Trophoblast cell (in vitro differentiated cells and primary cell): ENCODE results near the gene ECEL1.

Source experiments
- DNase-seq, 2 donors: peaks; one replicate each; pipeline ENCODE4 v3.0.0-alpha.2; 2016
- H2AFZ ChIP-seq: 2 replicates; pipeline ENCODE4 v1.6.1; 2013; ENCODE audit warnings: low read length, moderate library complexity, mild to moderate bottlenecking; ENCODE audit not compliant: insufficient read depth, poor library complexity
- H2AK5ac ChIP-seq: 2 replicates; pipeline ENCODE4 v1.6.1; 2013; ENCODE audit warnings: mild to moderate bottlenecking, low read length
- H2BK120ac ChIP-seq: 2 replicates; pipeline ENCODE4 v1.6.1; 2013; ENCODE audit warnings: low read length, mild to moderate bottlenecking, moderate library complexity; ENCODE audit not compliant: insufficient read depth, poor library complexity
- H2BK12ac ChIP-seq: 2 replicates; pipeline ENCODE4 v1.6.1; 2013; ENCODE audit warnings: mild to moderate bottlenecking, low read length, moderate library complexity
- H2BK5ac ChIP-seq: 2 replicates; pipeline ENCODE4 v1.6.1; 2013; ENCODE audit warnings: low read length, low read depth, moderate library complexity, mild to moderate bottlenecking; ENCODE audit not compliant: poor library complexity
- H3K14ac ChIP-seq: 2 replicates; pipeline ENCODE4 v1.6.1; 2013; ENCODE audit warnings: mild to moderate bottlenecking, low read length
- H3K18ac ChIP-seq: 2 replicates; pipeline ENCODE4 v1.6.1; 2013; ENCODE audit warnings: mild to moderate bottlenecking, low read length
- H3K23ac ChIP-seq: 2 replicates; pipeline ENCODE4 v1.6.1; 2013; ENCODE audit warnings: low read length
- H3K27ac ChIP-seq: 2 replicates; pipeline ENCODE4 v1.5.1; 2013; ENCODE audit warnings: low read depth, mild to moderate bottlenecking, inconsistent platforms, low read length, moderate library complexity
- H3K27me3 ChIP-seq: 2 replicates; pipeline ENCODE4 v1.6.1; 2013; ENCODE audit warnings: inconsistent platforms, mild to moderate bottlenecking, low read length, moderate library complexity; ENCODE audit not compliant: insufficient read depth
- H3K36me3 ChIP-seq, 2 experiments: 1 replicate in 1 of 2; 2 replicates in 1 of 2; pipeline ENCODE4 v1.6.1; 2013; ENCODE audit warnings: low read length in 2 of 2, mild to moderate bottlenecking in 2 of 2, moderate library complexity in 1 of 2; ENCODE audit not compliant: insufficient read depth in 2 of 2, control insufficient read depth in 1 of 2
- H3K4ac ChIP-seq: 2 replicates; pipeline ENCODE4 v1.6.1; 2013; ENCODE audit warnings: low read depth, mild to moderate bottlenecking, low read length, moderate library complexity
- H3K4me1 ChIP-seq, 2 experiments: 1 replicate in 1 of 2; 2 replicates in 1 of 2; pipeline ENCODE4 v1.6.1; 2013; ENCODE audit warnings: low read length in 2 of 2, mild to moderate bottlenecking in 2 of 2, moderate library complexity in 1 of 2; ENCODE audit not compliant: insufficient read depth in 2 of 2, control insufficient read depth in 1 of 2
- H3K4me2 ChIP-seq: 2 replicates; pipeline ENCODE4 v1.6.1; 2013; ENCODE audit warnings: inconsistent platforms, mild to moderate bottlenecking, low read length, moderate library complexity
- H3K4me3 ChIP-seq: 2 replicates; pipeline ENCODE4 v1.5.1; 2013; ENCODE audit warnings: mild to moderate bottlenecking, low read depth, low read length, inconsistent platforms
- H3K79me1 ChIP-seq: one replicate; pipeline ENCODE4 v1.6.1; 2013; ENCODE audit warnings: low read length
- H3K79me2 ChIP-seq: 2 replicates; pipeline ENCODE4 v1.6.1; 2013; ENCODE audit warnings: low read length, mild to moderate bottlenecking; ENCODE audit not compliant: control insufficient read depth, insufficient read depth, poor library complexity
- H3K9ac ChIP-seq: 2 replicates; pipeline ENCODE4 v1.6.1; 2013; ENCODE audit warnings: mild to moderate bottlenecking, low read length
- H3K9me3 ChIP-seq: 2 replicates; pipeline ENCODE4 v1.6.1; 2013; ENCODE audit warnings: low read depth, mild to moderate bottlenecking, control low read depth, inconsistent platforms, low read length; ENCODE audit not compliant: insufficient read depth
- H4K12ac ChIP-seq: 2 replicates; pipeline ENCODE4 v1.6.1; 2013; ENCODE audit warnings: low read depth, mild to moderate bottlenecking, low read length, moderate library complexity
- H4K8ac ChIP-seq: 2 replicates; pipeline ENCODE4 v1.6.1; 2013; ENCODE audit warnings: low read depth, mild to moderate bottlenecking, low read length, moderate library complexity
- H4K91ac ChIP-seq: one replicate; pipeline ENCODE4 v1.6.1; 2013; ENCODE audit warnings: low read depth, mild to moderate bottlenecking, low read length, moderate library complexity
- WGBS: extraction: QIAGEN DNeasy Blood & Tissue Kit; methylation state at CpG from one replicate; pipeline ENCODE4 v1.1.7; 2013; ENCODE audit warnings: missing lambda C conversion rate; ENCODE audit not compliant: insufficient read length, insufficient coverage; ENCODE audit errors: extremely low coverage; 5-methylcytosine and 5-hydroxymethylcytosine counted together

Gene ECEL1

GRCh38 chr2:232436381-232437194 lies 51.0 kb downstream of the ECEL1 start:
- no peak overlapping the region for H2BK5ac ChIP-seq
- no peaks in the 10 kb centered on the region for H3K79me2 ChIP-seq
- no peak overlapping the region for H4K91ac ChIP-seq
- H4K8ac ChIP-seq: no peak overlapping the region
- no peak overlapping the region for H4K12ac ChIP-seq
- no peak overlapping the region for H3K4me2 ChIP-seq
- no peak overlapping the region for H3K18ac ChIP-seq
- no peak overlapping the region for H2BK12ac ChIP-seq
- no peaks in the 10 kb centered on the region for H3K79me1 ChIP-seq
- no peak overlapping the region for H3K4ac ChIP-seq
- no peak overlapping the region for H3K9ac ChIP-seq
- H3K4me1 ChIP-seq: peaks cover 2 to 7% of the 10 kb centered on the region in 2 experiments
- H3K23ac ChIP-seq: no peak overlapping the region
- no peak overlapping the region for H2BK120ac ChIP-seq
- H2AK5ac ChIP-seq: no peak overlapping the region
- H3K9me3 ChIP-seq: peaks cover 7% of the 10 kb centered on the region
- no peak overlapping the region for H3K14ac ChIP-seq
- H2AFZ ChIP-seq: no peak overlapping the region
- no peak overlapping the region for H3K27ac ChIP-seq
- DNase-seq: no peak
- no CpG with 5 or more reads among the region's 15 CpGs for WGBS
- H3K36me3 ChIP-seq: no peaks in the 10 kb centered on the region
- H3K27me3 ChIP-seq: no peaks in the 10 kb centered on the region
- no peak overlapping the region for H3K4me3 ChIP-seq

- Histone ChIP-seq H2BK120ac (no peak overlapping the region), H3K4me2 (no peak overlapping the region), H3K14ac (no peak overlapping the region), H3K18ac (no peak overlapping the region), H3K23ac (no peak overlapping the region), H2AFZ (no peak overlapping the region), H3K4me3 (no peak overlapping the region), H3K79me1 (no peaks in the 10 kb centered on the region), H3K9ac (no peak overlapping the region), H4K8ac (no peak overlapping the region), H2AK5ac (no peak overlapping the region), H3K36me3 (no peaks in the 10 kb centered on the region), H3K79me2 (no peaks in the 10 kb centered on the region), H3K27ac (no peak overlapping the region), H4K12ac (no peak overlapping the region), H3K9me3 (peaks cover 5% of the 10 kb centered on the region), H2BK12ac (no peak overlapping the region), H4K91ac (no peak overlapping the region), H3K4ac (no peak overlapping the region), H2BK5ac (no peak overlapping the region), H3K4me1 (peaks cover 2 to 7% of the 10 kb centered on the region in 2 experiments), H3K27me3 (no peaks in the 10 kb centered on the region)
- no peak for DNase-seq
- no CpG with 5 or more reads among the region's 7 CpGs for WGBS
Measured at GRCh38 chr2:232435805-232436204, 51.8 kb downstream of the ECEL1 start.

GRCh38 chr2:232435375-232435648 lies 52.3 kb downstream of the ECEL1 start:
- no peak overlapping the region for H2AFZ ChIP-seq
- no peak for DNase-seq
- H3K9ac ChIP-seq: no peak overlapping the region
- peaks cover 5% of the 10 kb centered on the region for H3K9me3 ChIP-seq
- no peaks in the 10 kb centered on the region for H3K27me3 ChIP-seq
- H3K23ac ChIP-seq: no peak overlapping the region
- no peak overlapping the region for H3K4ac ChIP-seq
- no peak overlapping the region for H3K14ac ChIP-seq
- H3K4me2 ChIP-seq: no peak overlapping the region
- H4K12ac ChIP-seq: no peak overlapping the region
- H2BK120ac ChIP-seq: no peak overlapping the region
- no CpG with 5 or more reads among the region's 4 CpGs for WGBS
- H3K79me2 ChIP-seq: no peaks in the 10 kb centered on the region
- no peak overlapping the region for H4K8ac ChIP-seq
- no peak overlapping the region for H2BK12ac ChIP-seq
- no peak overlapping the region for H3K18ac ChIP-seq
- H4K91ac ChIP-seq: no peak overlapping the region
- H2BK5ac ChIP-seq: no peak overlapping the region
- no peak overlapping the region for H2AK5ac ChIP-seq
- H3K4me1 ChIP-seq: peaks cover 2 to 7% of the 10 kb centered on the region in 2 experiments
- H3K4me3 ChIP-seq: no peak overlapping the region
- H3K79me1 ChIP-seq: no peaks in the 10 kb centered on the region
- no peaks in the 10 kb centered on the region for H3K36me3 ChIP-seq
- no peak overlapping the region for H3K27ac ChIP-seq

- Histone ChIP-seq H3K14ac (no peak overlapping the region), H3K79me1 (no peaks in the 10 kb centered on the region), H2AFZ (no peak overlapping the region), H2BK12ac (no peak overlapping the region), H3K4ac (no peak overlapping the region), H2AK5ac (no peak overlapping the region), H3K36me3 (no peaks in the 10 kb centered on the region), H4K8ac (no peak overlapping the region), H3K23ac (no peak overlapping the region), H3K79me2 (no peaks in the 10 kb centered on the region), H4K91ac (no peak overlapping the region), H3K4me2 (no peak overlapping the region), H3K27ac (no peak overlapping the region), H4K12ac (no peak overlapping the region), H2BK120ac (no peak overlapping the region), H3K9me3 (peaks cover 5% of the 10 kb centered on the region), H3K4me3 (no peak overlapping the region), H3K4me1 (peaks cover 2 to 7% of the 10 kb centered on the region in 2 experiments), H3K18ac (no peak overlapping the region), H2BK5ac (no peak overlapping the region), H3K9ac (no peak overlapping the region), H3K27me3 (no peaks in the 10 kb centered on the region)
- DNase-seq: no peak
- WGBS: no CpG with 5 or more reads among the region's 12 CpGs
Measured at GRCh38 chr2:232434563-232435374, 52.9 kb downstream of the ECEL1 start.
